HPDE6-E6E7 (cell line): Measurements from ENCODE around the gene EVPL.
"Not testable (repeated sequence)": the region's sequence is repeated elsewhere in the genome, so short reads cannot be mapped to it uniquely, and the experiment has no call there.

ENCODE experiments used
- DNase-seq: peaks from one replicate; pipeline ENCODE4 v3.0.0; 2011; ENCODE audit warnings: missing footprints; ENCODE audit errors: extremely low spot score

EVPL gene

GRCh38 chr17:76027159-76027839 is at the start of gene EVPL:
Gene EVPL, minus strand, starts transcription at chr17:76027306. Its CDS starts 108 bp downstream, at chr17:76027198.
- DNase-seq: peak; percentile 79

DNA sequence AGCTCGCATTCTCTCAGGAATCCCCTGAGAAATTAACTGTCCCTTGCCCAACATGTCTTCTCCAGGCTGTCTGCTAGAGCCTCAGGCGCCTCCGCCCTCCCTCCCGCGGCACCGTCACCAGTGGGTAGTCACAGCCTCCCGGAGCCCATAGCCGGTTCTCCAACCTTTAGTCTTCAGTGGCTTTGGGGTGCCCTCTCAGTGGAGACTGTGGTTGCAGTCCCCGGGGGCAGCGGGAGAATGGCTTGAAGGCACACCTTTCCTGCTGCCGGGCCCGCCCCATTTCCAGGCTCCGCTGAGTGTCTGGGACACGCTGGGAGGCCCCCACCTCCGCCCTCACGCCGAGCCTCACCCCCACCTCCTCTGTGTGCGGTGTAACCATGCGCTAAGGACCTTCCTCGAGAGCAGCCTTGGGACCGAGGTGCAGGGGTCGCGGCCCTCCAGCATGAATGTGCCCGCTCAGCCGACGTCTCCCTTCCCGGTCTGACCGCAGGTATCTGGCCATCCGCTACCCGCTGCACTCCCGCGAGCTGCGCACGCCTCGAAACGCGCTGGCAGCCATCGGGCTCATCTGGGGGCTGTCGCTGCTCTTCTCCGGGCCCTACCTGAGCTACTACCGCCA is 49.1 kb upstream of the EVPL start:
- no peak for DNase-seq

- DNase-seq: no peak
Observed at GRCh38 chr17:76075364-76076145, 48.4 kb upstream of the EVPL start.

- DNase-seq: no peak
Observed at GRCh38 chr17:76074390-76075363, 47.6 kb upstream of the EVPL start, which contains the start of gene GALR2. Gene GALR2, plus strand, starts transcription at chr17:76074781. Its CDS starts 103 bp downstream, at chr17:76074884.

GRCh38 chr17:76072148-76072858 is 45.2 kb upstream of the EVPL start, which contains the start of gene SRP68:
Gene SRP68, minus strand, starts transcription at chr17:76072517. Its CDS starts 26 bp downstream, at chr17:76072491.
- peak; percentile 98 for DNase-seq

GRCh38 chr17:76071531-76072147 is 44.5 kb upstream of the EVPL start:
- no peak for DNase-seq

GRCh38 chr17:76065775-76066174 is 38.7 kb upstream of the EVPL start:
- DNase-seq: no peak

DNA sequence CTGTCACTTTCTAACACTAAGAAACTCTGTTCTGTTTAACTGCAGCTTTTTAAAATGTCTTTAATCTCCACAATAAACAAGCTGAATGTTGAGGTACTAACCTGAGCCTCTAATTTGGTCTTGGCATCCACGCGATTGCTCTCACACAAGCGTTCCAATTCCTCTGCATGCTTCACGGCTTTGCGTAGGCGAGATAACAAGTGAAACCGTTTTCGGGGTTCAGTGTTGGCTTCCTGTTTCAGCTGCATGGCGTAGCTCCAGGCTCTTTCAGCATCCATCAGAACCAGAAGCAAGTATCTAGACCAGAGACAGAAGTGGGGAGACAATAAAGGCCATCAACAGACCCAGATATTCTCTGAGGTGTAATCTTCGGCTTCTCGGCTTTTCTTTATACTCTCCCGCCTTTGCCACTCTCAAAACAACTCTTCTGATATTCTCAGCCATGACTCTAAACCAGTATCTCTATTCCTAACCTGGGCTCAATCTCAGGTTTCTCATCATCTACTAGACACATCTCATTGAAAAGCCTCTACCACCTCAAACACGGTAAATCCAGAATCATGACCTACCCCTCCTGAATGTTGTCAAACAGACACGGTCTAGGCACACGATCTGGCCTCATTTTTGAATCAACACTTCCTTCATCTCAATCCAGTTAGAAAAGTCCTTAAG is 36.9 kb upstream of the EVPL start:
- DNase-seq: no peak

GRCh38 chr17:76058264-76058663 is 31.2 kb upstream of the EVPL start:
- DNase-seq: not testable (repeated sequence)

DNA sequence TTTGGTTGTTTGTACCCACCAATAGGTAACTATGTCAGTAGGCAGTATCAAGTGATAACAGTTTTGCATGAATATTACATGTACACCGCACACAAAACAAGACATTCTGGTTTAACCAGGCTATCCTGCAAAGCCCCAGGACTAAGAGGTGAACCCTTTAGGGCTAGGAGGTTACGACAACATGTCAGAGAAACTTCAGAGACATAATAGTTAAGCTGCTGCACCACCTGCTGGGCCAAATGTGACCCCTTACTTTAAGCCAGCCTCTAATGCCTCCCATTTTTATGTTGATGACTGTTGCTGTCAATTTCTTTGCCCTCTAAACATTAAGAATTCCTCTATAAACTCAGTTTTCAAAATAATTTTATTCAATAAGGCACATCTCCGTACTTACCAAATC is 29.8 kb upstream of the EVPL start:
- DNase-seq: no peak

DNA sequence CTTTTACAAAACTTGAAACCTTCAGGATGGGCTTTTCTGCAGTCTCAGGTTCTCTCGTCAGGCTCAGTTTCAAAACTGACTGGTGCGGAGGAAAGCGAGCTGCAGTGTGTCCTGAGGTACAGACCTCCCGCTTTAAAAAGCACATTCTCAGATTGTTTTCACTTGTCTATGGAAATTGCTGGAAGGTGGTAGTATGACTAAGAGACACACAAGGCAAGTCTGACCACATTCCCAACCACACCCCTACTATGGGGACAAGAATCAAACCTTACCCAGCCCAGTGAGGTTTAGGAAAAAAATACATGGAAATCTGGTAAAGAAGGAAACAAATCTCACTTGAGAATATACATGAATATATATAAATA is 27.0 kb upstream of the EVPL start:
- DNase-seq: peak; percentile 90

DNA sequence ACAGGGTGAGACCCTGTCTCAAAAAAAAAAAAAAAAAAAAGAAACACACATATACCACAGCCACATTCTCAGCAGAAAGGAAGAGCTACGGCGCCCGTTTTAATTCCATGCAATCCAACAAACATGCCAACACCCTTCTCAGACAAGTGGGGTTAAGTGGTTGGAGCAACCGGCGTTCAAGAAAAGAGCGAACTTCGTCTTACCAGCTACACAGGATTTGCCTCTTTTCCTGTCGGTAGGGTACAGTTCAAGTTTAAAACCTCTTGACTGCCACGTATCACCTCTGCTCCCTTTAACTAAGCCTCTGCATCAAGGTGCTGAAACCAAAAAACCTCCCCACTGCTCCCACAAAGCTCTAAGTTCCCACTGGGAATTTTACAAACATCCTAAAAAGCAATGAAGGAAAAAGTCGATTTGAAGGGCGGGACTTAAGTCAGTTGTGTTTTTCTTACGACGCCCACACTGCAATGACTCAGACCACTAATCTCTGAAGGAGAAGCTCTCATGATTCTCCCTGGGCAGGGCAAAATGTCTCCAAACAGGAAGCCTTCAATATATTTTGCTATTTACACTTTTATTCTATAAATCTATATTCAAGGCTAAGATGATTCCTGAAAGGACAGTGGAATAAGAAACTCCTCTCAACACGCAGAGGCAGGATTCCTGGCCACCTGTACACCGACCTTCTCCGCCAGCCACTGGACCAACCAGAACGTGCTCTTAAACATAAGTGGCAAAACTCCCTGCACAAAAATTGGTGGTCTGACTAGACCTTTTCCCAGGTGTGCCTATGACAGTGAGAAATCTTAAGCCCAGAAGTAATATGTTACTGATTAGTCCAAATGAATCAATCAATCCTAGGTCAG is 26.4 kb upstream of the EVPL start:
- DNase-seq: peak; percentile 76

- DNase-seq: no peak
Observed at GRCh38 chr17:76051561-76051960, 24.5 kb upstream of the EVPL start.

DNA sequence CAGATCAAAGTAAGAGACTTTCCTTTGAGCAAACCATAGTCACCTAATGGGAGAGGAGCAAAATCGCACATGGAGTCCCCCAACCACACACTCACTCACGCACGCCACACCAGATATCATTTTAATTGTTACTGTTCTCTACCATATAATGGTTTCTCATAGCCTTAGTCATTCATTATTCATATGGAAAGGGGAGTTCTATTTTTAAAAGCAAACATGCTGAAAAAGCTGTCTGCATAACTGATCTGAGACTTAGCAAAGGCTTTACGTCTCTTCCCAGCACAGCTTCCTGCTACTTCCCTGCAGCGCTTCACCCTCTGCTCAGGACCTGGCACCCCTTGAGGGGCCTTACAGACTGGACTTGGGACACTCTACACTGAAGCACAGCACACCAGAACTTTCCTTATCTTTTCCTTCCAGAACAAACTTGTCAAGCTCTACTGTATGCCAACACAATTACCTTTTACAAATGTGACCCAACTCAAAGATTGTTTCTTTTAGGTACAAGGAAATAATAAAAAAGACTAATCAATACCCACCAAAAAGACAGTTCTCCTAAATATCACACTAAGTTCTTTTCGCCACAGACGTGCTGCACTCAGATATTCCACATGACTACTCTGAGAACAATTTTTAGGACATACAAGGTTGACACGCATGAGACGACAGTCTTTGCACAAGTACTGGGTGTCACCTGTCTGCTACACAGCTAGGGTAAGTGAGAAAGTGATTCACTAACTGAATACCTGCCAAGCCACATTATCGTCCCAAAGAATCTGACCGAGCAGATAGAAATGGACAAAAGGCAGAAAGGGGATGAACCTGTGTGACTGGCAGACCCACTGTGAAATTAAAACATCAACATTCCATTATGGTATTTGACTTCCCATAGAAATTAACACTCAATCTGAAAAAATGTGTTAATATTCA is 23.7 kb upstream of the EVPL start:
- DNase-seq: no peak

DNA sequence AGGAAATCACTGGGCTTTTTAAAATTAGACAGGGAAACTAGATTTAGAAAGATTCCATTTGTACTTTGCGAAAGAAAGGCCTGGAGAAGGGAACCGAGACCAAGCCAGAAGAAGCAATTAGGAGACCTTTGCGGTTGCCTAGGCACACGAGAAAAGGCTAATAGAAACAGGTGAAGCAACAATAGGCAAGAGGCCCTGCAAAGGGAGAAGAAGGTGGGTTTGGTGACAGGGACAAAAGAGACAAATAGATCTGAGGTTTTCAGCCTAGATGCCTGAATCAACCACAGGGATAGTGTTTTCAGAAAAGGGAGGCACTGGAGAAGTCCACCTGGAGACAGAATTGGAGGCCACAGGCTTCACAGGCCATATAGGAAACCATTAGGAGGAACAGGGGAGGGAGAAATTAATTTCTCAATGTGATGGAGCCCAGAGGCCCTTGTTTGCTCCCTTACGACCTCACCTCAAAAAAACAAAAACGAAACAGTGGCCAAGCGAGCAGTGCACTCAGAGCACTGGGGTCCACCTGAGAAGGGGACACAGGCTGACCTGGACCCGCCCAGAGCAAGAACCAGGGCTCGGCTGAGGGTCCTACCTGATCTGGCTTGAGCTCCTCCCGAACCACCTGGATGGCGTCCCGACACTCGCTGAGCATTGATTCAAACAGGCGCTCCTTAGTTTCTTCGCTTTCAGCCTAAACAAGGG is 22.9 kb upstream of the EVPL start:
- DNase-seq: no peak

DNA sequence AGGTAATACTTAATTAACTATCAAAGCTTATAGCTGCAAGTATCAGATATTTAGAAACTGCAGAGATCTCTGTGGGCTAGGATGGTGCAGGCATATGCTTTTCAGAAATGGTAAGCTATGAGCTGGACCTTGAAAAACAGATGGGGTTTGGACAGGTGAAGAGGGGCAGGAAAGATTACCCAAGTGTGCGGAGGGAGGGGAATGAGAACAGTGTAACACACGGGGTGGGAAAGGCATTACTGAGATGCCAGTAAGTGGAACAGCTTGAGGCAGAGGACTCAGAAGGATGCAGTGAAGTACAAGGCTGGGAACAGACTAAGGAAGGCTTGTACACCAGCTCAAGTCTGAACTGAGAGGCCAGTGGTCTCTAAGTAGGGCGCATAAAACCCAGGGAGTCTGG is 22.1 kb upstream of the EVPL start:
- no peak for DNase-seq

DNA sequence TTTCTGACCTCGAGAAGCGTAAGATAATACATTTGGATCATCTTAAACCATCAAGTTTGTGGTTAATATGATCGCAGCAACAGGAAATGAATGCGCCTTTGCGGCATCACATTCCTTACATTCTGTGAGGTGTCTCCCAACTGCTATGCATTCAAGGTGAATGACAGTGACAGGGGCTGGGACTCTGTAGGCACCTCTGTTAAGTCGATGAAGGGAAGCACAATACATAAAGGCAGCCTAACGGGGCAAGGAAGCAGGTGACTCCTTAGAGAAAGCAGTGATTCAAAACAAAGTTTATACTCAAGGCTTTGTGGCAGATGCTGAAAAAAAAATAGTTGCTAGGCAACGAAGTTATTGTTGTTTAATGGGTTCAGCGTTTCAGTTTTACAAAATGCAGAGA is 21.6 kb upstream of the EVPL start:
- no peak for DNase-seq
